H1 (cell line): Measurements from ENCODE around the gene MRC2. TPM values are rescaled to one million over a fixed set of nuclear protein-coding genes. Genes with fewer than 3 reads are reported as not detected.

ENCODE experiments used
- CTCF ChIA-PET: fragments of 300-600 bp; sonication (Branson Sonifier 250); formaldehyde crosslinking; loops from one replicate; lab custom pipeline; 2021; ENCODE audit not compliant: partially characterized antibody; lab: Charles Lee
- POLR2A ChIA-PET: fragments of 300-600 bp; sonication (Branson Sonifier 250); formaldehyde crosslinking; loops from one replicate; lab custom pipeline; 2021; ENCODE audit warnings: inconsistent platforms; ENCODE audit not compliant: partially characterized antibody; lab: Charles Lee
- DNase-seq, 2 experiments: peaks; one replicate each; pipeline versions ENCODE4 v3.0.0 to v3.0.0-alpha.2; 2010 to 2022; ENCODE audit warnings: low spot score in 2 of 2, low read depth in 1 of 2, mixed read lengths in 1 of 2
- FAIRE-seq: peaks from 2 replicates; lab custom pipeline; 2011; peaks lifted over from hg19 to GRCh38; lab: Jason Lieb, UNC
- H2AFZ ChIP-seq: 2 replicates; pipeline ENCODE4 v1.8.1; 2012; ENCODE audit warnings: low read length, inconsistent platforms
- H2AK5ac ChIP-seq: 2 replicates; pipeline ENCODE4 v1.6.1; 2013; ENCODE audit warnings: low read depth, low read length
- H2BK120ac ChIP-seq: replicated peaks from 2 replicates; pipeline ENCODE3; 2013; ENCODE audit warnings: low read depth, low read length, inconsistent platforms
- H2BK12ac ChIP-seq: 2 replicates; pipeline ENCODE4 v1.6.1; 2013; ENCODE audit warnings: low read depth, low read length
- H2BK15ac ChIP-seq: 2 replicates; pipeline ENCODE4 v1.6.1; 2013; ENCODE audit warnings: low read length
- H2BK20ac ChIP-seq: 2 replicates; pipeline ENCODE4 v1.6.1; 2013; ENCODE audit warnings: low read length
- H2BK5ac ChIP-seq: 2 replicates; pipeline ENCODE4 v1.6.1; 2013; ENCODE audit warnings: low read depth, low read length
- H3K14ac ChIP-seq: 2 replicates; pipeline ENCODE4 v1.6.1; 2013; ENCODE audit warnings: inconsistent platforms; ENCODE audit not compliant: insufficient read length
- H3K18ac ChIP-seq: 2 replicates; pipeline ENCODE4 v1.6.1; 2013; ENCODE audit warnings: low read length; ENCODE audit errors: extremely low read depth
- H3K23ac ChIP-seq: 2 replicates; pipeline ENCODE4 v1.6.1; 2013; ENCODE audit warnings: inconsistent platforms; ENCODE audit not compliant: insufficient read length
- H3K23me2 ChIP-seq: 2 replicates; pipeline ENCODE4 v1.6.1; 2013; ENCODE audit warnings: low read depth, low read length
- H3K27ac ChIP-seq: 2 replicates; pipeline ENCODE4 v1.6.1; 2011; ENCODE audit warnings: low read depth, low read length, inconsistent platforms
- H3K27me3 ChIP-seq, 4 experiments: replicated peaks in 1 of 4; 1 replicate in 1 of 4; 2 replicates in 3 of 4; pipeline versions ENCODE4 v1.6.1 to v1.8.1; 2011 to 2013; ENCODE audit warnings: low read length in 3 of 4, mild to moderate bottlenecking in 3 of 4, inconsistent platforms in 2 of 4, mixed read lengths in 2 of 4, moderate library complexity in 1 of 4; ENCODE audit not compliant: control insufficient read depth in 3 of 4, insufficient read depth in 3 of 4; ENCODE audit errors: extremely low read depth in 1 of 4
- H3K36me3 ChIP-seq, 4 experiments: 2 replicates each; pipeline versions ENCODE4 v1.6.1 to v1.8.1; 2011 to 2013; ENCODE audit warnings: mild to moderate bottlenecking in 4 of 4, low read length in 3 of 4, moderate library complexity in 2 of 4, control low read depth in 1 of 4, inconsistent platforms in 1 of 4; ENCODE audit not compliant: insufficient read depth in 4 of 4, control insufficient read depth in 2 of 4
- H3K4ac ChIP-seq: replicated peaks from 2 replicates; pipeline ENCODE3; 2013; ENCODE audit warnings: low read length, low read depth, mixed read lengths, inconsistent platforms; ENCODE audit not compliant: insufficient read length
- H3K4me1 ChIP-seq, 4 experiments: replicated peaks in 1 of 4; 1 replicate in 1 of 4; 2 replicates in 3 of 4; pipeline versions ENCODE4 v1.6.1 to v1.8.1; 2011 to 2013; ENCODE audit warnings: low read length in 3 of 4, inconsistent platforms in 2 of 4, mixed read lengths in 1 of 4; ENCODE audit not compliant: insufficient read depth in 4 of 4, control insufficient read depth in 3 of 4
- H3K4me2 ChIP-seq, 2 experiments: 2 replicates each; pipeline versions ENCODE4 v1.6.1 to v1.8.1; 2011 to 2013; ENCODE audit warnings: low read depth in 2 of 2, low read length in 2 of 2, control low read depth in 1 of 2, inconsistent platforms in 1 of 2, mild to moderate bottlenecking in 1 of 2; ENCODE audit not compliant: insufficient read depth in 1 of 2
- H3K4me3 ChIP-seq, 4 experiments: fragments of 200-600, 300-600 bp in 1 of 4; sonication (generic), shearing (Covaris generic), sonication (Bioruptor Twin) in 1 of 4; 2 replicates each; pipeline versions ENCODE4 v1.5.1 to v1.8.1; 2011 to 2016; ENCODE audit warnings: low read length in 4 of 4, low read depth in 3 of 4, control low read depth in 2 of 4, inconsistent platforms in 2 of 4, mild to moderate bottlenecking in 2 of 4, mixed read lengths in 1 of 4, moderate library complexity in 1 of 4; ENCODE audit not compliant: insufficient read depth in 2 of 4; ENCODE audit errors: extremely low read depth in 1 of 4
- H3K56ac ChIP-seq: replicated peaks from 2 replicates; pipeline ENCODE3; 2013; ENCODE audit warnings: low read depth, mild to moderate bottlenecking, mixed read lengths, low read length, inconsistent platforms; ENCODE audit not compliant: insufficient read length
- H3K79me1 ChIP-seq: 2 replicates; pipeline ENCODE4 v1.6.1; 2013; ENCODE audit warnings: low read depth, low read length, control low read depth
- H3K79me2 ChIP-seq, 2 experiments: 2 replicates each; pipeline versions ENCODE4 v1.6.1 to v1.8.1; 2012 to 2013; ENCODE audit warnings: low read length in 2 of 2, mild to moderate bottlenecking in 2 of 2, inconsistent platforms in 1 of 2; ENCODE audit not compliant: insufficient read depth in 2 of 2, control insufficient read depth in 1 of 2
- H3K9ac ChIP-seq, 4 experiments: replicated peaks in 1 of 4; 1 replicate in 1 of 4; 2 replicates in 3 of 4; pipeline versions ENCODE4 v1.6.1 to v1.8.1; 2011 to 2013; ENCODE audit warnings: low read depth in 3 of 4, low read length in 3 of 4, control low read depth in 2 of 4, mild to moderate bottlenecking in 2 of 4, moderate library complexity in 2 of 4, inconsistent platforms in 1 of 4; ENCODE audit errors: extremely low read depth in 1 of 4
- H3K9me3 ChIP-seq, 2 experiments: 2 replicates each; pipeline versions ENCODE4 v1.6.1 to v1.8.1; 2012 to 2013; ENCODE audit warnings: mild to moderate bottlenecking in 2 of 2, moderate library complexity in 2 of 2, control low read depth in 1 of 2, inconsistent platforms in 1 of 2, low read depth in 1 of 2, low read length in 1 of 2, mixed read lengths in 1 of 2; ENCODE audit not compliant: insufficient read depth in 2 of 2
- H4K20me1 ChIP-seq, 2 experiments: replicated peaks in 1 of 2; 2 replicates each; pipeline versions ENCODE3 to v1.8.1; 2011 to 2013; ENCODE audit warnings: inconsistent platforms in 2 of 2, low read length in 2 of 2, mild to moderate bottlenecking in 1 of 2; ENCODE audit not compliant: insufficient read depth in 2 of 2, control insufficient read depth in 1 of 2
- H4K5ac ChIP-seq: 2 replicates; pipeline ENCODE4 v1.6.1; 2013; ENCODE audit warnings: low read length, low read depth, mixed read lengths, inconsistent platforms; ENCODE audit not compliant: insufficient read length
- H4K8ac ChIP-seq: 2 replicates; pipeline ENCODE4 v1.8.0; 2013; ENCODE audit warnings: mild to moderate bottlenecking, moderate library complexity, low read length, inconsistent platforms; ENCODE audit not compliant: insufficient read depth; ENCODE audit errors: extremely low read depth
- H4K91ac ChIP-seq: replicated peaks from 2 replicates; pipeline ENCODE3; 2013; ENCODE audit warnings: low read length, mixed read lengths, inconsistent platforms; ENCODE audit not compliant: insufficient read length
- CEBPB ChIP-seq: IDR thresholded peaks from 2 replicates; pipeline ENCODE4 v1.6.1; 2012; ENCODE audit warnings: low read depth, low read length
- CHD1 ChIP-seq: IDR thresholded peaks from 2 replicates; pipeline ENCODE4 v1.6.1; 2012; ENCODE audit warnings: low read depth, low read length, improper control_type of control experiment
- EZH2 ChIP-seq: fragments of 200-600 bp; sonication (generic); IDR thresholded peaks from 2 replicates; pipeline ENCODE4 v1.7.1; 2012; ENCODE audit warnings: low read depth, mild to moderate bottlenecking, moderate library complexity, low read length, inconsistent platforms; ENCODE audit not compliant: severe bottlenecking
- FOSL1 ChIP-seq: IDR thresholded peaks from 2 replicates; pipeline ENCODE4 v1.6.1; 2011; ENCODE audit warnings: mild to moderate bottlenecking, low read depth, low read length, moderate library complexity; ENCODE audit not compliant: insufficient read depth
- KDM1A ChIP-seq: fragments of 200-600, 300-600 bp; sonication (generic); IDR thresholded peaks from 2 replicates; pipeline ENCODE4 v1.7.1; 2016; ENCODE audit warnings: mild to moderate bottlenecking, low read length, borderline replicate concordance
- MAFK ChIP-seq: IDR thresholded peaks from 2 replicates; pipeline ENCODE4 v1.6.1; 2012; ENCODE audit warnings: low read depth, mild to moderate bottlenecking, improper control_type of control experiment, low read length
- POLR2A ChIP-seq, 2 experiments: IDR thresholded peaks; 1 replicate in 1 of 2; 2 replicates in 1 of 2; pipeline ENCODE4 v1.6.1; 2011; ENCODE audit warnings: low read depth in 2 of 2, low read length in 2 of 2, mild to moderate bottlenecking in 2 of 2; ENCODE audit errors: control extremely low read depth in 1 of 2
- POLR2AphosphoS5 ChIP-seq: IDR thresholded peaks from 2 replicates; pipeline ENCODE4 v1.6.1; 2011; ENCODE audit warnings: low read depth, low read length
- RBBP5 ChIP-seq: IDR thresholded peaks from 2 replicates; pipeline ENCODE4 v1.7.1; 2012; ENCODE audit warnings: low read depth, mild to moderate bottlenecking, inconsistent platforms, low read length, moderate library complexity, borderline replicate concordance
- SIRT6 ChIP-seq: IDR thresholded peaks from one replicate; pipeline ENCODE4 v1.7.1; 2012; ENCODE audit warnings: low read length, inconsistent platforms
- TAF7 ChIP-seq: optimal IDR thresholded peaks from 2 replicates; pipeline ENCODE3; 2011; ENCODE audit warnings: low read depth, mild to moderate bottlenecking, inconsistent platforms, low read length, moderate library complexity, borderline replicate concordance
- WGBS, 2 experiments: shearing (Covaris generic) in 1 of 2; methylation state at CpG; one replicate each; pipeline versions ENCODE4 v1.1.6 to v1.1.7; 2013 to 2015; ENCODE audit warnings: low lambda C conversion rate in 2 of 2, mixed read lengths in 2 of 2, inconsistent platforms in 1 of 2, low coverage in 1 of 2, missing lambda C conversion rate in 1 of 2; ENCODE audit not compliant: insufficient replicate concordance in 2 of 2, insufficient coverage in 1 of 2, insufficient read length in 1 of 2; ENCODE audit errors: extremely low coverage in 1 of 2, missing lambda C conversion rate in 1 of 2; 5-methylcytosine and 5-hydroxymethylcytosine counted together
- polyA plus RNA-seq, 7 experiments: library from polyadenylated mRNA; depleted of rRNA in 3 of 7; stranded (reverse) in 5 of 7; unstranded in 2 of 7; fragments of >200 nt in 5 of 7; fragments of 200-250 nt in 2 of 7; gene quantifications; 1 replicate in 5 of 7; 2 replicates in 1 of 7; 4 replicates in 1 of 7; pipeline versions ENCODE4 v1.2.1 to v1.2.3, GENCODE V29; 2011 to 2013; ENCODE audit warnings: missing spikeins in 2 of 7, mixed read lengths in 2 of 7
- total RNA-seq: library from RNA; stranded (reverse); fragmentation: NEBNext Ultra II Directional; extraction: Animal tissue kit (Norgen Biotek cat#: 25700); gene quantifications from 2 replicates; pipeline ENCODE4 v1.2.1, GENCODE V29; 2021
- TF ChIP-seq, protein P1 (sequence below): IDR thresholded peaks from 2 replicates; pipeline ENCODE4 v1.6.1; 2012; ENCODE audit warnings: inconsistent platforms

Gene MRC2
- total and polyA plus RNA-seq, 2 of the 8 experiments (the other 6 are each of a cell fraction or from before 2014, with no cell fraction given), result 7.0 to 24.2 TPM

DNA sequence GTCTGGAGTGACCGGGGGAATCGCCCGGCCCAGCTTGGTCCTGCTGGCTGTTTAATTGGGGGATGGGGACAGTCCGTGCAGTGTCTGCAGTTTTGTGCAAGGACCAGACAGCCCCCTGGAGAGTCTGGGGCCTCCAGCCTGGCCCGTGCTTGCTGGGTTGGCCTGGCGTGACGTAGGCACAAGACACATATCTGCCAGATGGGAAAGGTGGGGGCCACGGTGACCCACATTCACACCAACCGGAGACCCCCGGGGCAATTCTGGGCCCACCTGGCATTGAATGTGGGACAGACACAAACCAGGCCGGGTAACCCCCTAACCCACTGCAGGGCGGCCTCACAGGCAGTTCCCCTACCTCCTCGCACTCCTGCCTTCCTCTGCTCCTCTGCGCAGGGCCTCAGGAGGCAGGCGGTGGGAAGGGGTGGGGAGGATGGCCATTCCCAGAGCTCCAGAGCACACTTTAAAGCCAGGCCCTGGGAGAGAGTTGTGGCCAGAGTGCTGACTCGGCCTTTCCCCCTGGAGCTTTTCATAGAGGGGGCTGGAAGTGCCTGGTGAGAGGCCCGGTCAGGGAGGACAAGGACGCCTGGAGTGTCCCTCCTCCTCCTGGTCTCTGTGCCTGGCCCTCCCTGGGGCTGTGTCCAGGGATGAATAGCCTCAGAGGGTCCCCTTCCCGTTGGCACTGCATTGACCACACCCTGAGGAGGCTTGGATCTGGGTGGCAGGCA is 1.5 kb downstream of the MRC2 start:
- H3K27me3 ChIP-seq, result peaks cover 0 to 2% (median 0%) of the 10 kb centered on the region in 4 experiments; a peak in 2 of 7 replicates
- FAIRE-seq (no peak), DNase-seq (peak in 1 of 2 experiments; percentile 62)
- peaks cover 5 to 29% (median 24%) of the 10 kb centered on the region in 4 experiments for H3K4me1 ChIP-seq
- peak overlapping the region; percentile 79 for H3K18ac ChIP-seq
- no peaks in the 10 kb centered on the region for H3K9me3 ChIP-seq
- H4K91ac ChIP-seq, result peak overlapping the region; percentile 89
- H3K4me3 ChIP-seq, result peak overlapping the region; percentile 53 to 88 (median 78); a peak in 5 of 8 replicates
- POLR2A ChIA-PET, result interaction anchor here (0.7 to 2.6 kb wide), 6 partner anchors 9 to 153 kb away, joined by 4 to 7 read pairs (median 4); no protein-coding TSS in a partner anchor
- H3K23ac ChIP-seq, result no peak overlapping the region
- no peaks in the 10 kb centered on the region for H3K36me3 ChIP-seq
- H2BK20ac ChIP-seq, result peak overlapping the region; percentile 82; the same call in 1 of the 2 replicates
- CTCF ChIA-PET, result interaction anchor here (0.6 to 0.9 kb wide), 3 partner anchors 9 to 64 kb away, joined by 3 read pairs; no protein-coding TSS in a partner anchor
- H2BK15ac ChIP-seq, result peak overlapping the region; percentile 65; the same call in 1 of the 2 replicates
- peak overlapping the region; percentile 85; the same call in 1 of the 2 replicates for H2BK5ac ChIP-seq
- peaks cover 0 to 21% of the 10 kb centered on the region in 2 experiments; a peak in 1 of 4 replicates for H3K79me2 ChIP-seq
- peak overlapping the region; percentile 79; the same call in 1 of the 2 replicates for H4K8ac ChIP-seq
- no peaks in the 10 kb centered on the region for H4K20me1 ChIP-seq
- H2AFZ ChIP-seq, result no peak overlapping the region
- H3K56ac ChIP-seq, result no peak overlapping the region
- H3K14ac ChIP-seq, result no peak overlapping the region
- no peak overlapping the region; a peak in 1 of 7 replicates for H3K9ac ChIP-seq
- H3K23me2 ChIP-seq, result peaks cover 12% of the 10 kb centered on the region; the same call in 1 of the 2 replicates
- H3K79me1 ChIP-seq, result peaks cover 7% of the 10 kb centered on the region
- no peak overlapping the region for H3K27ac ChIP-seq
- no peak overlapping the region for H4K5ac ChIP-seq
- peak overlapping the region; percentile 66; the same call in 1 of the 2 replicates for H2AK5ac ChIP-seq
- H3K4ac ChIP-seq, result peak overlapping the region; percentile 13
- no peak overlapping the region for H2BK120ac ChIP-seq
- H2BK12ac ChIP-seq, result peak overlapping the region; percentile 95; the same call in 1 of the 2 replicates
- peak overlapping the region; percentile 94 to 96 for H3K4me2 ChIP-seq
- WGBS, 2 experiments, result 31% methylated on average over 15 of the region's 19 CpGs; no CpG with 5 or more reads in 1 of the 2 experiments
- TF ChIP-seq TAF7 (no peak), EZH2 (no peak), FOSL1 (no peak), CHD1 (no peak), RBBP5 (no peak), KDM1A (no peak), CEBPB (no peak), POLR2A (IDR thresholded peaks at IDR 0.05; ENCODE audit: control extremely low read depth in 1 of 2, low read depth in 2 of 2, low read length in 2 of 2) (no peak), MAFK (peak; percentile 36; the same call in 1 of the 2 replicates), SIRT6 (no peak), POLR2AphosphoS5 (no peak)
- TF ChIP-seq, protein P1, sequence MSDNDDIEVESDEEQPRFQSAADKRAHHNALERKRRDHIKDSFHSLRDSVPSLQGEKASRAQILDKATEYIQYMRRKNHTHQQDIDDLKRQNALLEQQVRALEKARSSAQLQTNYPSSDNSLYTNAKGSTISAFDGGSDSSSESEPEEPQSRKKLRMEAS, result no peak
